WTC11 (cell line): ENCODE results near the gene TMEM200B. TPM values are rescaled to one million over a fixed set of nuclear protein-coding genes. Genes with fewer than 3 reads are reported as not detected.
A peak's percentile ranks its signal among the peaks of the same experiment; 100 is the strongest.

Source experiments
- ATAC-seq: fragments of 200-7000 bp; cut with Tn5 transposase; 2 replicates; pipeline ENCODE4 v1.10.0; 2021; ENCODE audit warnings: mild to moderate bottlenecking, moderate library complexity
- CTCF ChIA-PET: fragments of 300-600 bp; sonication (Branson Sonifier 250); formaldehyde crosslinking; loops from one replicate; lab custom pipeline; 2021; ENCODE audit warnings: antibody characterized with exemption; lab: Charles Lee
- POLR2A ChIA-PET: fragments of 350-600 bp; sonication (Branson Sonifier 250); formaldehyde crosslinking; loops from one replicate; lab custom pipeline; 2021; ENCODE audit warnings: antibody characterized with exemption; lab: Charles Lee
- DNase-seq: peaks from one replicate; pipeline ENCODE4 v3.0.0; 2021; ENCODE audit warnings: low spot score
- H3K27ac Mint-ChIP-seq: 2 replicates; pipeline ENCODE4 v1.8.0; 2021; ENCODE audit warnings: mixed read lengths
- H3K27me3 Mint-ChIP-seq: 2 replicates; pipeline ENCODE4 v1.8.0; 2021; ENCODE audit warnings: low read depth, mild to moderate bottlenecking, moderate library complexity, mixed read lengths
- H3K36me3 Mint-ChIP-seq: 2 replicates; pipeline ENCODE4 v1.8.0; 2021; ENCODE audit warnings: mixed read lengths
- H3K4me1 Mint-ChIP-seq: 2 replicates; pipeline ENCODE4 v1.8.0; 2022; ENCODE audit warnings: mixed read lengths
- H3K4me3 Mint-ChIP-seq: 2 replicates; pipeline ENCODE4 v1.8.0; 2021; ENCODE audit warnings: mild to moderate bottlenecking, moderate library complexity, mixed read lengths
- H3K9me3 Mint-ChIP-seq: 2 replicates; pipeline ENCODE4 v1.8.0; 2021; ENCODE audit warnings: mixed read lengths
- FOXK1 ChIP-seq: sonication (generic); formaldehyde crosslinking; IDR thresholded peaks from 2 replicates; pipeline ENCODE4 v1.8.0; 2022; ENCODE audit warnings: mild to moderate bottlenecking, moderate library complexity, missing genetic modification reagents
- FOXP4 ChIP-seq: sonication (generic); formaldehyde crosslinking; IDR thresholded peaks from 2 replicates; pipeline ENCODE4 v1.8.0; 2022; ENCODE audit warnings: mild to moderate bottlenecking, missing genetic modification reagents
- GRHL2 ChIP-seq: fragments of 250-450 bp; sonication (Bioruptor Pico); IDR thresholded peaks from 2 replicates; pipeline ENCODE4 v1.8.0; 2022; ENCODE audit warnings: mild to moderate bottlenecking, moderate library complexity; ENCODE audit not compliant: insufficient replicate concordance, severe bottlenecking
- HMGA2 ChIP-seq: fragments of 250-450 bp; sonication (Bioruptor Pico); IDR thresholded peaks from 2 replicates; pipeline ENCODE4 v1.4.0; 2021; ENCODE audit warnings: mild to moderate bottlenecking, moderate library complexity
- MYBL2 ChIP-seq: sonication (generic); formaldehyde crosslinking; IDR thresholded peaks from 2 replicates; pipeline ENCODE4 v1.8.1; 2023; ENCODE audit warnings: mild to moderate bottlenecking, moderate library complexity, missing genetic modification reagents
- NR1H2 ChIP-seq: sonication (generic); formaldehyde crosslinking; IDR thresholded peaks from 2 replicates; pipeline ENCODE4 v1.9.0; 2021; ENCODE audit warnings: mild to moderate bottlenecking, moderate library complexity, missing genetic modification reagents
- NR3C1 ChIP-seq: sonication (generic); formaldehyde crosslinking; conservative IDR thresholded peaks from 2 replicates; pipeline ENCODE4 v1.8.1; 2023; ENCODE audit warnings: low read depth, mild to moderate bottlenecking, missing genetic modification reagents
- ZNF416 ChIP-seq: fragments of 250-450 bp; sonication (Bioruptor Pico); IDR thresholded peaks from 2 replicates; pipeline ENCODE4 v1.9.0; 2021; ENCODE audit warnings: mild to moderate bottlenecking, inconsistent platforms
- ZNF671 ChIP-seq: fragments of 250-450 bp; sonication (Bioruptor Pico); IDR thresholded peaks from 2 replicates; pipeline ENCODE4 v1.8.0; 2021; ENCODE audit warnings: mild to moderate bottlenecking
- total RNA-seq: library from RNA; stranded (reverse); gene quantifications from 3 replicates; pipeline ENCODE4 v1.2.3, GENCODE V29; 2021
- TF ChIP-seq, protein P1 (sequence below): sonication (generic); formaldehyde crosslinking; conservative IDR thresholded peaks from 2 replicates; pipeline ENCODE4 v1.8.1; 2023; ENCODE audit warnings: mild to moderate bottlenecking, low read depth, missing genetic modification reagents, moderate library complexity
- TF ChIP-seq, protein P2 (sequence below): sonication (generic); formaldehyde crosslinking; IDR thresholded peaks from 2 replicates; pipeline ENCODE4 v1.8.0; 2023; ENCODE audit warnings: missing genetic modification reagents
- TF ChIP-seq, protein P3 (sequence below): fragments of 250-450 bp; sonication (Bioruptor Pico); conservative IDR thresholded peaks from 2 replicates; pipeline ENCODE4 v1.9.0; 2021; ENCODE audit warnings: mild to moderate bottlenecking
- TF ChIP-seq, protein P4 (sequence below): sonication (generic); formaldehyde crosslinking; IDR thresholded peaks from 2 replicates; pipeline ENCODE4 v1.8.1; 2023; ENCODE audit warnings: mild to moderate bottlenecking, missing genetic modification reagents
- TF ChIP-seq, protein P5 (sequence below): fragments of 250-450 bp; sonication (Bioruptor Pico); IDR thresholded peaks from 2 replicates; pipeline ENCODE4 v1.8.0; 2021; ENCODE audit warnings: mild to moderate bottlenecking

TMEM200B gene
- total RNA-seq, 1 experiment from 2014 or later = 22.6 TPM

DNA sequence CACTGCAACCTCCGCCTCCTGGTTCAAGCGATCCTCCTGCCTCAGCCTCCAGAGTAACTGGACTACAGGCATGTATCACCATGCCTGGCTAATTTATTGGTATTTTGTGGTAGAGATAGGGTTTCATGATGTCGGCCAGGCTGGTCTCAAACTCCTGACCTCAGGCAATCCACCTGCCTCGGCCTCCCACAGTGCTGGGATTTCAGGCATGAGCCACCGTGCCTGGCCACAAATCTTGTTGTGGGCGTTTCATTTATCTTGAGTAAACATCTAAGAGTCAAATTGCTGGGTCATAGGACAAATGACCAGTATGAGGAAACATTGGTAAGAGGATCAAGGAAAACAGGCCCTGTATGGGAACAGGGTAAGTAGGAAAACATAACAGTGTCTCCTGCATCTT is 17.9 kb downstream of the TMEM200B start (continued):
- TF ChIP-seq, protein P1, sequence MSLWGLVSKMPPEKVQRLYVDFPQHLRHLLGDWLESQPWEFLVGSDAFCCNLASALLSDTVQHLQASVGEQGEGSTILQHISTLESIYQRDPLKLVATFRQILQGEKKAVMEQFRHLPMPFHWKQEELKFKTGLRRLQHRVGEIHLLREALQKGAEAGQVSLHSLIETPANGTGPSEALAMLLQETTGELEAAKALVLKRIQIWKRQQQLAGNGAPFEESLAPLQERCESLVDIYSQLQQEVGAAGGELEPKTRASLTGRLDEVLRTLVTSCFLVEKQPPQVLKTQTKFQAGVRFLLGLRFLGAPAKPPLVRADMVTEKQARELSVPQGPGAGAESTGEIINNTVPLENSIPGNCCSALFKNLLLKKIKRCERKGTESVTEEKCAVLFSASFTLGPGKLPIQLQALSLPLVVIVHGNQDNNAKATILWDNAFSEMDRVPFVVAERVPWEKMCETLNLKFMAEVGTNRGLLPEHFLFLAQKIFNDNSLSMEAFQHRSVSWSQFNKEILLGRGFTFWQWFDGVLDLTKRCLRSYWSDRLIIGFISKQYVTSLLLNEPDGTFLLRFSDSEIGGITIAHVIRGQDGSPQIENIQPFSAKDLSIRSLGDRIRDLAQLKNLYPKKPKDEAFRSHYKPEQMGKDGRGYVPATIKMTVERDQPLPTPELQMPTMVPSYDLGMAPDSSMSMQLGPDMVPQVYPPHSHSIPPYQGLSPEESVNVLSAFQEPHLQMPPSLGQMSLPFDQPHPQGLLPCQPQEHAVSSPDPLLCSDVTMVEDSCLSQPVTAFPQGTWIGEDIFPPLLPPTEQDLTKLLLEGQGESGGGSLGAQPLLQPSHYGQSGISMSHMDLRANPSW (CRISPR knock-in tag) = no peak
- TF ChIP-seq, protein P2, sequence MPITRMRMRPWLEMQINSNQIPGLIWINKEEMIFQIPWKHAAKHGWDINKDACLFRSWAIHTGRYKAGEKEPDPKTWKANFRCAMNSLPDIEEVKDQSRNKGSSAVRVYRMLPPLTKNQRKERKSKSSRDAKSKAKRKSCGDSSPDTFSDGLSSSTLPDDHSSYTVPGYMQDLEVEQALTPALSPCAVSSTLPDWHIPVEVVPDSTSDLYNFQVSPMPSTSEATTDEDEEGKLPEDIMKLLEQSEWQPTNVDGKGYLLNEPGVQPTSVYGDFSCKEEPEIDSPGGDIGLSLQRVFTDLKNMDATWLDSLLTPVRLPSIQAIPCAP (CRISPR knock-in tag) = no peak
- TF ChIP-seq, all 79 proteins: peak for 0

- DNase-seq (no peak), ATAC-seq (no peak)
- TF ChIP-seq HMGA2 = peak; percentile 96
- TF ChIP-seq, protein P3, sequence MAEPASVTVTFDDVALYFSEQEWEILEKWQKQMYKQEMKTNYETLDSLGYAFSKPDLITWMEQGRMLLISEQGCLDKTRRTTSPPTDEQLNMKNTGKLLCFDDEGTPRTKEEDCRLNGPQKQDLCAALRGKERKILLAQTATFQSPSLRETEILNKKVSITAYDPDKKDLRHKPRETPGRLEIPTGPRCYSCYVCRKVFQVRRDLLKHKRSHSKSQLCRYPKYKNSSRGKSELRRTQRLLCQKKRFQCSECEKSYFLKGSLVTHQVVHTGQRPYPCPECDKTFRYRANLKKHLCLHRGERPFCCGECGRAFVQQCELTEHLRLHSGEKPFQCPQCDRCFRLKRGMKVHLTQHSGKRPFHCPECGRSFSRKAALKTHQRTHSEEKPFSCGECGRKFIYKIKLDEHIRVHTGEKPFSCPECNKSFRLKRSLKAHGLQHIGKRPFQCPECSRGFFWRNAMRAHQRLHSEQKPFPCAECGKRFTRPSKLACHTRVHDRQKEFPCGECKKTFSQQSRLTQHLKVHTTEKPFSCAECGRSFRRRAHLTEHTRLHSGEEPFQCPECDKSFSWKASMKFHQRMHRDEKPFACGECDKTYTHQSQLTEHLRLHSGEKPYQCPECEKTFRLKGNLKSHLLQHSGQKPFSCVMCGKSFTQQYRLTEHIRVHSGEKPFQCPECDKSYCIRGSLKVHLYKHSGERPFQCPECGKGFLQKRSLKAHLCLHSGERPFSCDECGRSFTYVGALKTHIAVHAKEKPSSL (CRISPR knock-in tag) = no peak
- POLR2A ChIA-PET = no interaction called here
- Mint-ChIP-seq H3K4me1 (peaks cover 15% of the 10 kb centered on the region), H3K4me3 (no peak overlapping the region), H3K9me3 (no peaks in the 10 kb centered on the region), H3K36me3 (peaks cover 23% of the 10 kb centered on the region), H3K27me3 (no peaks in the 10 kb centered on the region), H3K27ac (no peak overlapping the region)
- CTCF ChIA-PET = no interaction called here
Observed at GRCh38 chr1:29100487-29100886, 23.2 kb downstream of the TMEM200B start.

- CTCF ChIA-PET = no interaction called here
- POLR2A ChIA-PET = no interaction called here
Observed at GRCh38 chr1:29099286-29099685, 24.4 kb downstream of the TMEM200B start.

DNA sequence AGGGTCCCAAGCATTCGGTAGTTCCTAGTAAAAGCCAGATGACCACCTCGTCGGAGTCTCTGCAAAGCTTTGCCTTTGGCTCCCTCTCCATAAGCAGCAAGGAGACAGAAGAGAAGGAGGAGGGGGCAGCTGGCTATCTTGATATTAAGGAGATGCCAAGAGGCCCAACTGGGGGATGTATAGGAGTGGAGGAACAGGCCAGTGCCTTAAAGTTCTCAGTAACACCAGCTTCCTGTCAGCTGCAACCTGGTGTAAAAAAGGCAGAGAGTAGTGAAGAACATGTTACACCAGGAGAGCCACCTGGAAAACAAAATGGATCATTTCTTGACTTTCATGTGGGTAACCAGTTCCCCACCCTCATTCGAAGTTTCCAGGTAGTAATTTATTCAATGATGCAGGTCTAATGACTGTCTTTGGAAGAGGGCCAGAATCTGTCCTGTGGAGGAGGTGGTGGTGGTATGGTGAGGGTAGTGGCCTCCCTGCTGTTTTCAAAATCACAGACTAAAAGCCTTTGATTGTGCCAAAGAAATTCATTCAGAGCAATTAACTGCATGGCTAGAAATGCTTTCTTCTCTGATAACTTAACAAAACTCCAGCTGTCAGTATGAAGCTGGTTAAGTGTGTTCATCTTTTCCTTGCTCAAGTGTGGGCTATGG is 27.3 kb downstream of the TMEM200B start:
- Mint-ChIP-seq H3K36me3 (peaks cover 32% of the 10 kb centered on the region), H3K27ac (no peak overlapping the region), H3K9me3 (peaks cover 7% of the 10 kb centered on the region), H3K4me1 (peaks cover 15% of the 10 kb centered on the region), H3K4me3 (no peak overlapping the region), H3K27me3 (no peaks in the 10 kb centered on the region)
- POLR2A ChIA-PET = no interaction called here
- TF ChIP-seq ZNF416 = no peak
- ATAC-seq (peak; percentile 63), DNase-seq (no peak)
- CTCF ChIA-PET = interaction anchor here (1.1 to 2.2 kb wide), 2 partner anchors 28 to 214 kb away, joined by 3 to 5 read pairs; partner anchors contain the start of gene TMEM200B

More at GRCh38 chr1:29099286-29099685, 24.4 kb downstream of the TMEM200B start:
- no peak for DNase-seq
- Mint-ChIP-seq H3K36me3 (peaks cover 23% of the 10 kb centered on the region), H3K27me3 (no peaks in the 10 kb centered on the region), H3K4me1 (peaks cover 15% of the 10 kb centered on the region), H3K27ac (no peak overlapping the region), H3K9me3 (no peaks in the 10 kb centered on the region), H3K4me3 (no peak overlapping the region)
- TF ChIP-seq MYBL2 (CRISPR knock-in tag) (no peak), FOXP4 (CRISPR knock-in tag) (no peak), FOXK1 (CRISPR knock-in tag) (no peak)
- ATAC-seq = no peak

DNA sequence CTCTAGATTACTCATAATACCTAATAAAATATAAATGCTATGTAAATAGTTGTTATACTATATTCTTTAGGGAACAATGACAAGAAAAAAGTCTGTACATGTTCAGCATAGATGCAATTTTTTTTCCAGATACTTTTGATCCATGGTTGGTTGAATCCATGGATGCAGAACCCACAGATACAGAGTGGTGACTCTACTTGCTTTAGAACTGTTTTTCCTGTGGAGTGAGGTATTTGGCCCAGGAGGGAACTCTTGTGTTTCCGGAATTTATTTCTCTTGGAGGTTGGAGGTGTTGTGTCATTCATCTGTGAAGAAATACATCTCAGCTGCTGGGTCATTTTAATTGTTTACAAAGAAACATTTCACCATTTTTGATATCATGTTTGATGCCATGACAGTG is 28.7 kb downstream of the TMEM200B start:
- Mint-ChIP-seq H3K9me3 (peaks cover 7% of the 10 kb centered on the region), H3K27ac (no peak overlapping the region), H3K27me3 (no peaks in the 10 kb centered on the region), H3K36me3 (peaks cover 28% of the 10 kb centered on the region), H3K4me3 (no peak overlapping the region), H3K4me1 (peaks cover 15% of the 10 kb centered on the region)
- no peak for DNase-seq
- ChIA-PET POLR2A (no interaction called here), CTCF (interaction anchor here (2.2 kb wide), 1 partner anchor 213 kb away, joined by 5 read pairs; no protein-coding TSS in a partner anchor)
- no peak for ATAC-seq
- no peak for TF ChIP-seq ZNF671
- TF ChIP-seq, protein P4, sequence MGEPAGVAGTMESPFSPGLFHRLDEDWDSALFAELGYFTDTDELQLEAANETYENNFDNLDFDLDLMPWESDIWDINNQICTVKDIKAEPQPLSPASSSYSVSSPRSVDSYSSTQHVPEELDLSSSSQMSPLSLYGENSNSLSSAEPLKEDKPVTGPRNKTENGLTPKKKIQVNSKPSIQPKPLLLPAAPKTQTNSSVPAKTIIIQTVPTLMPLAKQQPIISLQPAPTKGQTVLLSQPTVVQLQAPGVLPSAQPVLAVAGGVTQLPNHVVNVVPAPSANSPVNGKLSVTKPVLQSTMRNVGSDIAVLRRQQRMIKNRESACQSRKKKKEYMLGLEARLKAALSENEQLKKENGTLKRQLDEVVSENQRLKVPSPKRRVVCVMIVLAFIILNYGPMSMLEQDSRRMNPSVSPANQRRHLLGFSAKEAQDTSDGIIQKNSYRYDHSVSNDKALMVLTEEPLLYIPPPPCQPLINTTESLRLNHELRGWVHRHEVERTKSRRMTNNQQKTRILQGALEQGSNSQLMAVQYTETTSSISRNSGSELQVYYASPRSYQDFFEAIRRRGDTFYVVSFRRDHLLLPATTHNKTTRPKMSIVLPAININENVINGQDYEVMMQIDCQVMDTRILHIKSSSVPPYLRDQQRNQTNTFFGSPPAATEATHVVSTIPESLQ (CRISPR knock-in tag) = no peak
- TF ChIP-seq GRHL2 = no peak
- TF ChIP-seq NR3C1 = no peak
- TF ChIP-seq, protein P5, sequence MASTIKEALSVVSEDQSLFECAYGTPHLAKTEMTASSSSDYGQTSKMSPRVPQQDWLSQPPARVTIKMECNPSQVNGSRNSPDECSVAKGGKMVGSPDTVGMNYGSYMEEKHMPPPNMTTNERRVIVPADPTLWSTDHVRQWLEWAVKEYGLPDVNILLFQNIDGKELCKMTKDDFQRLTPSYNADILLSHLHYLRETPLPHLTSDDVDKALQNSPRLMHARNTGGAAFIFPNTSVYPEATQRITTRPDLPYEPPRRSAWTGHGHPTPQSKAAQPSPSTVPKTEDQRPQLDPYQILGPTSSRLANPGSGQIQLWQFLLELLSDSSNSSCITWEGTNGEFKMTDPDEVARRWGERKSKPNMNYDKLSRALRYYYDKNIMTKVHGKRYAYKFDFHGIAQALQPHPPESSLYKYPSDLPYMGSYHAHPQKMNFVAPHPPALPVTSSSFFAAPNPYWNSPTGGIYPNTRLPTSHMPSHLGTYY (CRISPR knock-in tag) = no peak
- no peak for TF ChIP-seq NR1H2 (CRISPR knock-in tag)
